H1 (cell line): ENCODE results near the gene PAEP. TPM values are rescaled to one million over a fixed set of nuclear protein-coding genes. Genes with fewer than 3 reads are reported as not detected.

Experiments
- EGR1 ChIP-seq: IDR thresholded peaks from 2 replicates; pipeline ENCODE4 v1.6.1; 2011; ENCODE audit warnings: low read depth, low read length, borderline replicate concordance
- KDM5A ChIP-seq: fragments of 200-600 bp; IDR thresholded peaks from 2 replicates; pipeline ENCODE4 v1.7.1; 2012; ENCODE audit warnings: mild to moderate bottlenecking, low read length, inconsistent platforms, mixed read lengths
- POU5F1 ChIP-seq: IDR thresholded peaks from 2 replicates; pipeline ENCODE4 v1.6.1; 2011; ENCODE audit warnings: low read depth, mild to moderate bottlenecking, low read length, moderate library complexity
- RBBP5 ChIP-seq: IDR thresholded peaks from 2 replicates; pipeline ENCODE4 v1.7.1; 2012; ENCODE audit warnings: low read depth, mild to moderate bottlenecking, inconsistent platforms, low read length, moderate library complexity, borderline replicate concordance
- RNF2 ChIP-seq: fragments of 200-900, 300-1000 bp; sonication (generic); IDR thresholded peaks from 2 replicates; pipeline ENCODE4 v1.7.1; 2016; ENCODE audit warnings: borderline replicate concordance, low read depth, mild to moderate bottlenecking, antibody characterized with exemption, low read length; ENCODE audit not compliant: poor library complexity, severe bottlenecking; ENCODE audit errors: missing control alignments
- RXRA ChIP-seq: IDR thresholded peaks from 2 replicates; pipeline ENCODE4 v1.6.1; 2011; ENCODE audit warnings: low read depth, mild to moderate bottlenecking, low read length, moderate library complexity; ENCODE audit not compliant: insufficient read depth
- SP1 ChIP-seq: IDR thresholded peaks from 2 replicates; pipeline ENCODE4 v1.6.1; 2011; ENCODE audit warnings: low read depth, low read length
- SRF ChIP-seq: IDR thresholded peaks from 2 replicates; pipeline ENCODE4 v1.6.1; 2011; ENCODE audit warnings: mild to moderate bottlenecking, low read depth, low read length, moderate library complexity
- ZNF274 ChIP-seq: IDR thresholded peaks from 2 replicates; pipeline ENCODE4 v1.7.0; 2012; ENCODE audit warnings: low read length, borderline replicate concordance; ENCODE audit errors: extremely low read depth
- polyA plus RNA-seq, 7 experiments: library from polyadenylated mRNA; depleted of rRNA in 3 of 7; stranded (reverse) in 5 of 7; unstranded in 2 of 7; fragments of >200 nt in 5 of 7; fragments of 200-250 nt in 2 of 7; gene quantifications; 1 replicate in 5 of 7; 2 replicates in 1 of 7; 4 replicates in 1 of 7; pipeline versions ENCODE4 v1.2.1 to v1.2.3, GENCODE V29; 2011 to 2013; ENCODE audit warnings: missing spikeins in 2 of 7, mixed read lengths in 2 of 7
- total RNA-seq: library from RNA; stranded (reverse); fragmentation: NEBNext Ultra II Directional; extraction: Animal tissue kit (Norgen Biotek cat#: 25700); gene quantifications from 2 replicates; pipeline ENCODE4 v1.2.1, GENCODE V29; 2021
- TF ChIP-seq, protein P1 (sequence below): IDR thresholded peaks from 2 replicates; pipeline ENCODE4 v1.6.1; 2012; ENCODE audit warnings: inconsistent platforms

The PAEP gene
- total and polyA plus RNA-seq, 2 of the 8 experiments (the other 6 are each of a cell fraction or from before 2014, with no cell fraction given): not detected

GRCh38 chr9:135600296-135600817 is 38.8 kb downstream of the PAEP start (continued):
- TF ChIP-seq, protein P1, sequence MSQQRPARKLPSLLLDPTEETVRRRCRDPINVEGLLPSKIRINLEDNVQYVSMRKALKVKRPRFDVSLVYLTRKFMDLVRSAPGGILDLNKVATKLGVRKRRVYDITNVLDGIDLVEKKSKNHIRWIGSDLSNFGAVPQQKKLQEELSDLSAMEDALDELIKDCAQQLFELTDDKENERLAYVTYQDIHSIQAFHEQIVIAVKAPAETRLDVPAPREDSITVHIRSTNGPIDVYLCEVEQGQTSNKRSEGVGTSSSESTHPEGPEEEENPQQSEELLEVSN: no peak
- TF ChIP-seq RXRA (no peak), EGR1 (no peak), SP1 (no peak), POU5F1 (no peak), RBBP5 (no peak), RNF2 (no peak), ZNF274 (no peak), KDM5A (no peak), SRF (no peak)
